Measurements from ENCODE around the gene NETO2.
"Not testable (repeated sequence)": the region's sequence is repeated elsewhere in the genome, so short reads cannot be mapped to it uniquely, and the experiment has no call there.

The NETO2 gene

GRCh38 chr16:47150067-47150466 lies 6.3 kb upstream of the NETO2 start:
- Histone ChIP-seq H3K4me1 (ENCODE audit: control insufficient read depth in 1 of 2, insufficient read depth in 2 of 2, low read length in 2 of 2) (no peaks in the 10 kb centered on the region), H3K9me3 (ENCODE audit: control insufficient read depth in 1 of 2, low read length in 2 of 2) (peaks cover 6% of the 10 kb centered on the region in 2 donors), H3K27me3 (ENCODE audit: low read depth, low read length) (no peaks in the 10 kb centered on the region), H3K27ac (ENCODE audit: low read length) (no peak overlapping the region), H3K36me3 (ENCODE audit: control insufficient read depth in 1 of 2, insufficient read depth in 2 of 2, low read length in 2 of 2) (peaks cover 6 to 23% of the 10 kb centered on the region in 2 donors), H3K4me3 (ENCODE audit: low read depth in 1 of 2, low read length in 2 of 2) (no peak overlapping the region)

- H3K27me3 ChIP-seq (ENCODE audit: low read depth, low read length) = no peaks in the 10 kb centered on the region
- no peaks in the 10 kb centered on the region for H3K36me3 ChIP-seq (ENCODE audit: control insufficient read depth in 1 of 2, insufficient read depth in 2 of 2, low read length in 2 of 2)
- no peak overlapping the region for H3K27ac ChIP-seq (ENCODE audit: low read length)
- H3K4me1 ChIP-seq (ENCODE audit: control insufficient read depth in 1 of 2, insufficient read depth in 2 of 2, low read length in 2 of 2) = peaks cover 0 to 15% of the 10 kb centered on the region in 2 donors
- peak overlapping the region; percentile 40 to 61 for H3K4me3 ChIP-seq (ENCODE audit: low read depth in 1 of 2, low read length in 2 of 2)
- H3K9me3 ChIP-seq (ENCODE audit: control insufficient read depth in 1 of 2, low read length in 2 of 2) = no peaks in the 10 kb centered on the region
Measured at GRCh38 chr16:47144559-47144877, 773 bp upstream of the NETO2 start.

GRCh38 chr16:47142821-47143676 lies 696 bp downstream of the NETO2 start:
- H3K27ac ChIP-seq (ENCODE audit: low read length) = no peak overlapping the region
- H3K4me1 ChIP-seq (ENCODE audit: control insufficient read depth in 1 of 2, insufficient read depth in 2 of 2, low read length in 2 of 2) = peaks cover 0 to 15% of the 10 kb centered on the region in 2 donors
- no peaks in the 10 kb centered on the region for H3K27me3 ChIP-seq (ENCODE audit: low read depth, low read length)
- H3K36me3 ChIP-seq (ENCODE audit: control insufficient read depth in 1 of 2, insufficient read depth in 2 of 2, low read length in 2 of 2) = no peaks in the 10 kb centered on the region
- H3K4me3 ChIP-seq (ENCODE audit: low read depth in 1 of 2, low read length in 2 of 2) = peak overlapping the region; percentile 49 to 80
- no peaks in the 10 kb centered on the region for H3K9me3 ChIP-seq (ENCODE audit: control insufficient read depth in 1 of 2, low read length in 2 of 2)

DNA sequence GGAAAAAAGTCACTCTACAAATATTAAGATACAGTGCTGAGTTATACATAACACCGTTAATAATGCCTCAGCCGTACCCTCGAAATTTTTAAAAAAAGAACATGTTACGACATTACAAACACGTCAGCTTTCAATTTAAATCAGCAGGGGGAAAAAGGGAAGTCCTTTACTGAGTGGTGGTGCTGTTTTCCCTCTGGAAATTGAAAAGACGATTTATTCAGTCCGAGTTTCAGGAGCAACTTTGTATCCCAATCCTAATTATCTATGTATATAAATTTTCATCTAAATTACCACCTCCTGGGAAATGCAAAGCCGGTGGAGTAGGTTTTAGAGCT lies 1.3 kb downstream of the NETO2 start:
- Histone ChIP-seq H3K27me3 (ENCODE audit: low read depth, low read length) (no peaks in the 10 kb centered on the region), H3K4me1 (ENCODE audit: control insufficient read depth in 1 of 2, insufficient read depth in 2 of 2, low read length in 2 of 2) (peaks cover 0 to 15% of the 10 kb centered on the region in 2 donors), H3K4me3 (ENCODE audit: low read depth in 1 of 2, low read length in 2 of 2) (peak overlapping the region; percentile 49 to 80), H3K27ac (ENCODE audit: low read length) (no peak overlapping the region), H3K36me3 (ENCODE audit: control insufficient read depth in 1 of 2, insufficient read depth in 2 of 2, low read length in 2 of 2) (no peaks in the 10 kb centered on the region), H3K9me3 (ENCODE audit: control insufficient read depth in 1 of 2, low read length in 2 of 2) (no peaks in the 10 kb centered on the region)

- Histone ChIP-seq H3K4me1 (ENCODE audit: control insufficient read depth in 1 of 2, insufficient read depth in 2 of 2, low read length in 2 of 2) (peaks cover 0 to 15% of the 10 kb centered on the region in 2 donors), H3K4me3 (ENCODE audit: low read depth in 1 of 2, low read length in 2 of 2) (peak overlapping the region; percentile 49 to 80), H3K27ac (ENCODE audit: low read length) (no peak overlapping the region)
Measured at GRCh38 chr16:47141773-47142485, 1.8 kb downstream of the NETO2 start.

DNA sequence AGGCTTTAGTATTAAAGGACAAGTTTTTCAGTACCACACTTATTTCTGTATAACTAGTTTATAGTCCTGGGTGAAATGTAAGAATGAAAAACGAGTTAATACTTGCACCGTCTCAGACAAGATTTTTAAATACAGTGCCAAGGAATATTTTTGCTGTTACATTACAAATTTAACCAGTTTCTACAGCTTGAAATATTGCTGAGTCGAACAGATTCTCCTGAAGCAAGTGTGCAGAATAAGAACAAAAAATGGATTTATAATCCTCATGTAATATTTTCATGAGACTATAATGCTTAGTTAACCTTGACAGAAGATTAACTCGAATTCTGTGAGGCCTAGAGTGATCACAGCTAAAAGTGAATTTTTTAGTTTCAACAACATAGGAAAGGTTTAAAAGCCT lies 3.1 kb downstream of the NETO2 start:
- no peaks in the 10 kb centered on the region for H3K36me3 ChIP-seq (ENCODE audit: control insufficient read depth in 1 of 2, insufficient read depth in 2 of 2, low read length in 2 of 2)
- no peaks in the 10 kb centered on the region for H3K9me3 ChIP-seq (ENCODE audit: control insufficient read depth in 1 of 2, low read length in 2 of 2)
- peaks cover 0 to 15% of the 10 kb centered on the region in 2 donors for H3K4me1 ChIP-seq (ENCODE audit: control insufficient read depth in 1 of 2, insufficient read depth in 2 of 2, low read length in 2 of 2)
- no peaks in the 10 kb centered on the region for H3K27me3 ChIP-seq (ENCODE audit: low read depth, low read length)
- no peak overlapping the region for H3K27ac ChIP-seq (ENCODE audit: low read length)
- H3K4me3 ChIP-seq (ENCODE audit: low read depth in 1 of 2, low read length in 2 of 2) = no peak overlapping the region

More at GRCh38 chr16:47141773-47142485, 1.8 kb downstream of the NETO2 start:
- Histone ChIP-seq H3K27me3 (ENCODE audit: low read depth, low read length) (no peaks in the 10 kb centered on the region), H3K36me3 (ENCODE audit: control insufficient read depth in 1 of 2, insufficient read depth in 2 of 2, low read length in 2 of 2) (no peaks in the 10 kb centered on the region), H3K9me3 (ENCODE audit: control insufficient read depth in 1 of 2, low read length in 2 of 2) (no peaks in the 10 kb centered on the region)

DNA sequence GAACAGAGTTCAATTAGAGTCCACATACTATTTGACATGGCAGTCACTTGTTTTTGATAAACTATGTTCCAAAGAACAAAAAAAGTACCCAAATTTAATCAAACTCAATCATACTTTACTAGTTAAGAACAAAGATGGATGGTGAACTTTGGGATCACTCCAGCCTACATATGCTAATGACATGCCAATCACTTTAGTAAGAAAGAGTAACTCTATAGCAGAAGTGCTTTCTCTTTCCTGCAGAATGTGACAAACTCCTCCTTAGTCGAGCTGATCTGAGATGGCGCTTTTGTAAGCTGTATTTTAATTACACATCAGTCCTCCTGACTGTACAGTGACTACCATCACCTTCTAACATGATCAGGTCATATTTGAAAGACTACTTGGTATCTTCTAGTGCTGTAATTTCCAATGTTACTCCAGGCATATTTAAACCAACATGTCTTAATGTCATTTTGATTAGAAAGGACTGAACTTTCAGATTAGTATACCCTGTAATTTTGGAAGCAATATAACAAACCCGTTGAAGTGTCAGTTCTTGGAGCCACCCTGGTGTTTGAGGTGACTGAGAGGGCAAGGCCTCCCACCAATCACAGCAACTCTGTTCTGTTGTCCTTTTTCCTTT lies 4.1 kb downstream of the NETO2 start:
- no peaks in the 10 kb centered on the region for H3K36me3 ChIP-seq (ENCODE audit: control insufficient read depth in 1 of 2, insufficient read depth in 2 of 2, low read length in 2 of 2)
- H3K4me1 ChIP-seq (ENCODE audit: control insufficient read depth in 1 of 2, insufficient read depth in 2 of 2, low read length in 2 of 2) = peaks cover 0 to 15% of the 10 kb centered on the region in 2 donors
- no peaks in the 10 kb centered on the region for H3K27me3 ChIP-seq (ENCODE audit: low read depth, low read length)
- no peak overlapping the region for H3K27ac ChIP-seq (ENCODE audit: low read length)
- no peaks in the 10 kb centered on the region for H3K9me3 ChIP-seq (ENCODE audit: control insufficient read depth in 1 of 2, low read length in 2 of 2)
- no peak overlapping the region for H3K4me3 ChIP-seq (ENCODE audit: low read depth in 1 of 2, low read length in 2 of 2)

DNA sequence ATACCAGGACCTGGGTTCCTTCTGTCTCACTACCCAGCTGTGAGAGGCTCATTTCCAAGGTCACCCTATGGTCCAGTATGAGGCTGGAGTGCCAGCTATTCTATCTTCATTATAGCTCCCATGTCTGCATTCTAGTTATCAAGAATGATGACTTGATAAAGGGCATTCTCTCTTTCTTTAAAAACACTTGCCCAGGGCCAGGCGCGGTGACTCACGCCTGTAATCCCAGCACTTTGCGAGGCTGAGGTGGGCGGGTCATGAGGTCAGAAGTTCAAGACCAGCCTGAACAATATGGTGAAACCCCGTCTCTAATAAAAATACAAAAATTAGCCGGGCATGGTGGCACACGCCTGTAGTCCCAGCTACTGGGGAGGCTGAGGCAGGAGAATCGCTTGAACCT lies 5.8 kb downstream of the NETO2 start:
- H3K4me3 ChIP-seq (ENCODE audit: low read depth in 1 of 2, low read length in 2 of 2); H3K27me3 ChIP-seq (ENCODE audit: low read depth, low read length); H3K27ac ChIP-seq (ENCODE audit: low read length); H3K9me3 ChIP-seq (ENCODE audit: control insufficient read depth in 1 of 2, low read length in 2 of 2); H3K36me3 ChIP-seq (ENCODE audit: control insufficient read depth in 1 of 2, insufficient read depth in 2 of 2, low read length in 2 of 2): not testable (repeated sequence)
- peaks cover 0 to 12% of the 10 kb centered on the region in 2 donors for H3K4me1 ChIP-seq (ENCODE audit: control insufficient read depth in 1 of 2, insufficient read depth in 2 of 2, low read length in 2 of 2)

DNA sequence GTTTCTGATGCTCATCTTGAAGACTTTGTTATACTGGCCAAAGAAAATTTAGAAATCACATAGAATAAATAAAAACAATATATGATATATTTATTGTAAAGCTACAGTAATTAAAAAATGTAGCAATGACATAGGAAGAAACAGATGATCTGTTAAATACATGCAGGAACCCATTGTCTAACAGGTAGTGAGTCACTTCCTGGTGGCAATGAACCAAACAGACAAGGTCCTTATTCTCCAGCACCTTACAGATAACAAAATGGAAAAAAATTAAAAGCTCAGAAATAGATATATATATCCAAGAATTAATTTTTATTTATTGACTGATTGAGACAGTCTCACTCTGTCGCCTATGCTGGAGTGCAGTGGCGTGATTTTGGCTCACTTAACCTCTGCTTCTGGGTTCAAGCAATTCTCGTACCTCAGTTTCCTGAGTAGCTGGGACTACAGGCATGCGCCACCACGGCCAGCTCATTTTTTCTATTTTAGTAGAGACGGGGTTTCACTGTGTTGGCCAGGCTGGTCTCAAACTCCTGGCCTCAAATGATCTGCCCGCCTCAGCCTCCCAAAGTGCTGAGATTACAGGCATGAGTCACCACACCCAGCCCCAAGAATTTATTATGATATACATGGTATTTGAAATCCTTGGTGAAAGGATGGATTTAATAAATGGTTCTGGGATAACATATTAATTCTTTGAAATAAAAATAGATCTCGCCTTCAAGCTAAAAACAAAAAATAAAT lies 7.5 kb downstream of the NETO2 start:
- Histone ChIP-seq H3K36me3 (ENCODE audit: control insufficient read depth in 1 of 2, insufficient read depth in 2 of 2, low read length in 2 of 2) (no peaks in the 10 kb centered on the region), H3K9me3 (ENCODE audit: control insufficient read depth in 1 of 2, low read length in 2 of 2) (no peaks in the 10 kb centered on the region), H3K27ac (ENCODE audit: low read length) (no peak overlapping the region), H3K4me3 (ENCODE audit: low read depth in 1 of 2, low read length in 2 of 2) (no peak overlapping the region), H3K4me1 (ENCODE audit: control insufficient read depth in 1 of 2, insufficient read depth in 2 of 2, low read length in 2 of 2) (no peaks in the 10 kb centered on the region), H3K27me3 (ENCODE audit: low read depth, low read length) (no peaks in the 10 kb centered on the region)

DNA sequence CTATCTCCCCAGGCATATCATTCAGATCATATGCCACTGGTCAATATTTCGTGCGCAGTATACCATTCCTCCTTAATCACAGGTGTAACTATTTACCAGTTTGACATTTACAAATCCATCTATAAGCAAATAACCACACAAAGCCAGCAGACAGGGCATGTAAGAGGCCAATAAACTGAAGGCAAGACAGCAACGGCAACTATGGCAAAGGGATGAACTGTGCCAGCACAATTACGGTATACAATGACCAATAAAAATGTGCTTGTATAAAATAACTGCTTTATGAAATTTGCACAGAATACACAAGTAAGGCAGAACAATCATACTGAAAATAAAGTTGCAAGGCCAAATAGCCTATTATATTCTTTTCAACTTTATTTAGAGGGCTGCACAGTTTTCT lies 9.2 kb downstream of the NETO2 start:
- H3K4me3 ChIP-seq (ENCODE audit: low read depth in 1 of 2, low read length in 2 of 2) = no peak overlapping the region
- H3K4me1 ChIP-seq (ENCODE audit: control insufficient read depth in 1 of 2, insufficient read depth in 2 of 2, low read length in 2 of 2) = no peaks in the 10 kb centered on the region
- H3K36me3 ChIP-seq (ENCODE audit: control insufficient read depth in 1 of 2, insufficient read depth in 2 of 2, low read length in 2 of 2) = no peaks in the 10 kb centered on the region
- no peaks in the 10 kb centered on the region for H3K9me3 ChIP-seq (ENCODE audit: control insufficient read depth in 1 of 2, low read length in 2 of 2)
- no peak overlapping the region for H3K27ac ChIP-seq (ENCODE audit: low read length)
- no peaks in the 10 kb centered on the region for H3K27me3 ChIP-seq (ENCODE audit: low read depth, low read length)

GRCh38 chr16:47132308-47132707 lies 11.4 kb downstream of the NETO2 start:
- Histone ChIP-seq H3K4me3 (ENCODE audit: low read depth in 1 of 2, low read length in 2 of 2) (no peak overlapping the region), H3K4me1 (ENCODE audit: control insufficient read depth in 1 of 2, insufficient read depth in 2 of 2, low read length in 2 of 2) (no peaks in the 10 kb centered on the region), H3K27me3 (ENCODE audit: low read depth, low read length) (no peaks in the 10 kb centered on the region), H3K9me3 (ENCODE audit: control insufficient read depth in 1 of 2, low read length in 2 of 2) (no peaks in the 10 kb centered on the region), H3K36me3 (ENCODE audit: control insufficient read depth in 1 of 2, insufficient read depth in 2 of 2, low read length in 2 of 2) (no peaks in the 10 kb centered on the region), H3K27ac (ENCODE audit: low read length) (no peak overlapping the region)

Measured in muscle layer of duodenum (tissue), 2 donors.